Upper lobe of right lung (tissue), 1 donor: ENCODE results near the gene WBP1. TPM values are rescaled to one million over a fixed set of nuclear protein-coding genes. Genes with fewer than 3 reads are reported as not detected.

Experiments used
- ATAC-seq: fragments of 200-7000 bp; cut with Tn5 transposase; one replicate; pipeline ENCODE4 v1.9.1; 2020; ENCODE audit warnings: mild to moderate bottlenecking, moderate library complexity
- DNase-seq: peaks from one replicate; pipeline ENCODE4 v3.0.0-alpha.2; 2020
- H3K27ac ChIP-seq: fragments of 200-600 bp; one replicate; pipeline ENCODE4 v1.8.0; 2022
- H3K27me3 ChIP-seq: fragments of 200-600 bp; one replicate; pipeline ENCODE4 v1.8.0; 2022; ENCODE audit warnings: mild to moderate bottlenecking
- H3K36me3 ChIP-seq: fragments of 200-600 bp; one replicate; pipeline ENCODE4 v1.8.0; 2022
- H3K4me1 ChIP-seq: fragments of 200-600 bp; one replicate; pipeline ENCODE4 v1.8.0; 2022
- H3K4me3 ChIP-seq: fragments of 200-600 bp; one replicate; pipeline ENCODE4 v1.8.0; 2022; ENCODE audit warnings: mild to moderate bottlenecking
- H3K9me3 ChIP-seq: fragments of 200-600 bp; one replicate; pipeline ENCODE4 v1.8.0; 2022
- CTCF ChIP-seq: fragments of 200-600 bp; IDR thresholded peaks from one replicate; pipeline ENCODE4 v1.8.0; 2022; ENCODE audit warnings: antibody characterized with exemption
- intact Hi-C: fragments of 100-400 bp; cut with DNase I; formaldehyde crosslinking; loops from one replicate; pipeline ENCODE4 v1.11.0; 2022
- long read RNA-seq: library from polyadenylated mRNA; unstranded; transcript quantifications from one replicate; pipeline ENCODE4 v2.0.0, GENCODE V29; 2021
- total RNA-seq: library from RNA; stranded (reverse); fragmentation: NEBNext Ultra II Directional; extraction: Animal tissue kit (Norgen Biotek cat#: 25700); gene quantifications from one replicate; pipeline ENCODE4 v1.2.1, GENCODE V29; 2021
- donor health status: DM: no; HTN: yes; CAD: no; lungs with severe emphysema.

Gene WBP1
- total RNA-seq: 57.5 TPM
- long read RNA-seq, transcript WBP1-201 (4 exons, 1,294 nt): major isoform, 24 of 42 reads
- long read RNA-seq, partial matches to known transcripts: 2 of 42 reads
- long read RNA-seq, other reads (novel, unspliced or antisense): 6 of 42 reads

GRCh38 chr2:74458132-74458937 lies at the start of gene WBP1:
TSS of gene WBP1 (plus strand) at chr2:74458438. CDS start at chr2:74458603, 165 bp downstream.
- intact Hi-C loops: no loop called here
- Histone ChIP-seq H3K4me3 (peak within 1 kb of the TSS; percentile 90), H3K36me3 (peaks cover 22% of the 10 kb centered on the region), H3K27ac (peak within 1 kb of the TSS; percentile 97), H3K9me3 (no peaks in the 10 kb centered on the region), H3K4me1 (peaks cover 33% of the 10 kb centered on the region), H3K27me3 (no peaks in the 10 kb centered on the region)
- ATAC-seq (peak; percentile 94), DNase-seq (peak; percentile 99)
- no peak for TF ChIP-seq CTCF

DNA sequence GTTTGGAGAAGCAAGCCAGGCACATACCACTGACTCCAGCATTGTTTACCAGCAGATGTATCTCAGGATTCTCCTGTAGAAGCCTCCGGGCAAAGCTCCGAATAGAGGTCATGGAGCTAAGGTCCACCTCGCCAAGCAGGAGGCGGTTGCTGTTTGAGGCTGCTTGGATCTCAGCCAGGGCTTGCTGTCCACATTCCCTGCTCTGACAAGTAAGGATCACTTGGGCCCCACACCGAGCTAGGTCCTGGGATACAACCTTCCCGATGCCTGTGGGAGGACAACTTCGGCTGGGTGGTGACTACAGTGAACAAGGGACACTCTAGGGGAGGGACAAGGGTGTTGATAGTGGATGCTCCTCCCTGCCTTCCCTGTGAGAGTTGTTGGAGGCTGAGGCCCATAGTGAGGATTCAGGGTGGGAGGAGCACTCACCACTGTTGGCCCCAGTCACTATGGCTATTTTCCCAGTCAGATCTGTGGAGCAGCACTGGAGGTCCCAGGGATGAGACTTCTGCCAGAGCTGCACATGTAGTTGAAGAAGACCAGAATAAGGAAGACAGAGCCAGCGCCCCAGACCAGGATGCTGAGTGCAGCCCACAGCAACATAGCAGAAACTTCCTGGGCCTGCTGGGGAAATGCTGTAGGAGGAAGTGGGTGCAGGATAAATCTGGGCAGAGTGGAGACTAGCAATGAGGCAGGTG lies 45.1 kb upstream of the WBP1 start:
- DNase-seq (no peak), ATAC-seq (no peak)
- no peaks in the 10 kb centered on the region for H3K27me3 ChIP-seq
- H3K4me1 ChIP-seq: peaks cover 17% of the 10 kb centered on the region
- no peaks in the 10 kb centered on the region for H3K9me3 ChIP-seq
- intact Hi-C loops: no loop called here
- H3K4me3 ChIP-seq: no peak overlapping the region
- no peaks in the 10 kb centered on the region for H3K36me3 ChIP-seq
- TF ChIP-seq CTCF: no peak
- H3K27ac ChIP-seq: no peak overlapping the region

- no peaks in the 10 kb centered on the region for H3K27me3 ChIP-seq
- DNase-seq (no peak), ATAC-seq (peak; percentile 8)
These were observed 43.8 kb upstream of the WBP1 start for GRCh38 chr2:74414441-74414840.

GRCh38 chr2:74414881-74415761 lies 43.1 kb upstream of the WBP1 start:
- DNase-seq: peak; percentile 74
- no peaks in the 10 kb centered on the region for H3K9me3 ChIP-seq
- peak; percentile 38 for TF ChIP-seq CTCF
- intact Hi-C loops: no loop called here
- peak overlapping the region; percentile 69 for H3K4me3 ChIP-seq
- no peaks in the 10 kb centered on the region for H3K36me3 ChIP-seq
- H3K27me3 ChIP-seq: no peaks in the 10 kb centered on the region
- ATAC-seq: peak; percentile 78
- no peak overlapping the region for H3K27ac ChIP-seq
- peaks cover 17% of the 10 kb centered on the region for H3K4me1 ChIP-seq

More at GRCh38 chr2:74414441-74414840, 43.8 kb upstream of the WBP1 start:
- H3K4me1 ChIP-seq: peaks cover 17% of the 10 kb centered on the region
- intact Hi-C loops: no loop called here
- peak overlapping the region; percentile 69 for H3K4me3 ChIP-seq
- no peak overlapping the region for H3K27ac ChIP-seq
- no peaks in the 10 kb centered on the region for H3K36me3 ChIP-seq
- TF ChIP-seq CTCF: no peak
- no peaks in the 10 kb centered on the region for H3K9me3 ChIP-seq

DNA sequence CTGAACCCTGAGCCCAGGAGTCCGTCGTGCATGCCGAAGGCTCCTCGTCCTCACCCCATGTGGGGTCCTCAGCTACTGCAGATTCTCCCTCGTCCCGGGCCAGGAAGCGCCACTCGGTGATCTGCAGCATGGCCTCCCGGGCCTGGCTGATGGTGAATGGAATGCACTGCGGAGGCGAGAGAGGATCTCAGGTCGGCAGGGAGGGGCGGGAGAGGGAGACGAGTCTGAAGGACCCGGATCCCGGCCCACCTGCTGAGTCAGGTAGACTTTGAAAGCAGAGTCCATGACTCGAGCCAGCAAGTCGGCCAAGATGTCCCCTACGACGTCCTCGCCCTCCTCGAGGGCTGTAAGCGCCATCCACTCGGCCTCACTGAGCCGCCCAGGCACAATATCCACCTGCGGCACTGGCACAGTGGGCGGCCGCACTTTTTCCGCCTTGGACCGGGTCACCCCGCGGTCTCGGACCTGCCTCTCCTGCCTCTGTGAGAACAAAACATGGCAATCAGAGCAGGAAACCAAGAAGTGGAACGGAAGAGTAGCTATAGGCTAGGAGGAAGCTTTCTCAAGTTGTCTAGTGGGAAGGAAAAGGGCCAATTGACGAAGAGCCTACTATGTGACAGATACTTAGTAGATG lies 42.4 kb upstream of the WBP1 start:
- Histone ChIP-seq H3K27ac (no peak overlapping the region), H3K27me3 (no peaks in the 10 kb centered on the region), H3K4me3 (peak overlapping the region; percentile 69), H3K9me3 (no peaks in the 10 kb centered on the region), H3K4me1 (peaks cover 20% of the 10 kb centered on the region), H3K36me3 (no peaks in the 10 kb centered on the region)
- intact Hi-C loops: no loop called here
- ATAC-seq (peak; percentile 14), DNase-seq (no peak)
- no peak for TF ChIP-seq CTCF
